ENCODE data around the gene GSPT1. TPM values are rescaled to one million over a fixed set of nuclear protein-coding genes. Genes with fewer than 3 reads are reported as not detected.

Gene GSPT1
- total and polyA plus RNA-seq, 2 experiments from 2014 or later = 126 to 146 TPM

- no peak overlapping the region for H3K27ac Mint-ChIP-seq
- Histone ChIP-seq H3K36me3 (ENCODE audit: insufficient read depth) (no peaks in the 10 kb centered on the region), H3F3A (replicated peaks; ENCODE audit: low read depth) (no peaks in the 10 kb centered on the region), H3K9me2 (ENCODE audit: insufficient read depth) (no peaks in the 10 kb centered on the region), H3K27me3 (ENCODE audit: insufficient read depth) (no peaks in the 10 kb centered on the region), H2AFZ (no peak overlapping the region; the same call in 1 of the 2 replicates), H3K27ac (ENCODE audit: low read depth) (no peak overlapping the region), H4K20me1 (replicated peaks; ENCODE audit: insufficient read depth) (no peaks in the 10 kb centered on the region), H3K4me1 (ENCODE audit: insufficient read depth) (0 out of 2 replicates have a peak, but pooled peaks cover 6% of the 10 kb centered on the region), H3K79me2 (replicated peaks; ENCODE audit: insufficient read depth) (no peaks in the 10 kb centered on the region), H3K4me3 (no peak overlapping the region), H3K4me2 (no peak overlapping the region)
- DNase-seq (ENCODE audit: low spot score) (no peak), ATAC-seq (no peak)
- H3K4me3 Mint-ChIP-seq = no peak overlapping the region
- H3K4me1 Mint-ChIP-seq = peaks cover 6% of the 10 kb centered on the region; the same call in 2 of the 3 replicates
- peaks cover 7% of the 10 kb centered on the region for H3K27me3 Mint-ChIP-seq (ENCODE audit: insufficient read depth, low read depth, poor library complexity)
- H3K36me3 Mint-ChIP-seq (ENCODE audit: low read depth) = no peaks in the 10 kb centered on the region
- no peak for TF ChIP-seq NANOG (IDR thresholded peaks at IDR 0.05; ENCODE audit: borderline replicate concordance)
- TF ChIP-seq REST (IDR thresholded peaks at IDR 0.05; ENCODE audit: unreplicated experiment) = no peak
- TF ChIP-seq EZH2phosphoT487 (IDR thresholded peaks at IDR 0.05; ENCODE audit: unreplicated experiment) = no peak
- TF ChIP-seq CTCF (conservative IDR thresholded peaks at IDR 0.05; ENCODE audit: low read depth in 2 of 2) = no peak
- TF ChIP-seq JUNB (IDR thresholded peaks at IDR 0.05; ENCODE audit: unreplicated experiment) = no peak
- H3K9me3 Mint-ChIP-seq = no peaks in the 10 kb centered on the region
Observed at GRCh38 chr16:11948819-11949218, 33.1 kb upstream of the GSPT1 start.

- peaks cover 9% of the 10 kb centered on the region; the same call in 2 of the 3 replicates for H3K4me1 Mint-ChIP-seq
- Histone ChIP-seq H3K27ac (ENCODE audit: low read depth) (no peak overlapping the region), H3K27me3 (ENCODE audit: insufficient read depth) (no peaks in the 10 kb centered on the region), H2AFZ (no peak overlapping the region), H3F3A (replicated peaks; ENCODE audit: low read depth) (no peaks in the 10 kb centered on the region), H3K36me3 (ENCODE audit: insufficient read depth) (no peaks in the 10 kb centered on the region), H3K9me2 (ENCODE audit: insufficient read depth) (no peaks in the 10 kb centered on the region), H3K4me2 (no peak overlapping the region), H3K4me1 (ENCODE audit: insufficient read depth) (0 out of 2 replicates have a peak, but pooled peaks cover 6% of the 10 kb centered on the region), H3K79me2 (replicated peaks; ENCODE audit: insufficient read depth) (no peaks in the 10 kb centered on the region), H4K20me1 (replicated peaks; ENCODE audit: insufficient read depth) (no peaks in the 10 kb centered on the region), H3K4me3 (no peak overlapping the region)
- H3K27ac Mint-ChIP-seq = no peak overlapping the region
- DNase-seq (ENCODE audit: low spot score) (no peak), ATAC-seq (no peak)
- no peaks in the 10 kb centered on the region for H3K36me3 Mint-ChIP-seq (ENCODE audit: low read depth)
- H3K27me3 Mint-ChIP-seq (ENCODE audit: insufficient read depth, low read depth, poor library complexity) = peaks cover 6% of the 10 kb centered on the region
- no peaks in the 10 kb centered on the region for H3K9me3 Mint-ChIP-seq
- no peak overlapping the region for H3K4me3 Mint-ChIP-seq
- TF ChIP-seq EZH2 (IDR thresholded peaks at IDR 0.05; ENCODE audit: low read depth, unreplicated experiment) = no peak
- TF ChIP-seq ETS1 (IDR thresholded peaks at IDR 0.05) = no peak
- no peak for TF ChIP-seq ZNF331 (CRISPR knock-in tag; IDR thresholded peaks at IDR 0.05; ENCODE audit: low read depth)
- TF ChIP-seq STAT1 (IDR thresholded peaks at IDR 0.05; ENCODE audit: unreplicated experiment) = no peak
- TF ChIP-seq REST (IDR thresholded peaks at IDR 0.05; ENCODE audit: unreplicated experiment) = no peak
- TF ChIP-seq ZNF114 (CRISPR knock-in tag; IDR thresholded peaks at IDR 0.05) = no peak
- no peak for TF ChIP-seq CTCF (conservative IDR thresholded peaks at IDR 0.05; ENCODE audit: low read depth in 2 of 2)
- TF ChIP-seq POLR2AphosphoS5 (IDR thresholded peaks at IDR 0.05; ENCODE audit: low read depth) = no peak
- TF ChIP-seq NANOG (IDR thresholded peaks at IDR 0.05; ENCODE audit: borderline replicate concordance) = no peak
Observed at GRCh38 chr16:11946433-11946832, 30.7 kb upstream of the GSPT1 start.
